ENCODE measurements around the gene TPSB2. TPM values are rescaled to one million over a fixed set of nuclear protein-coding genes. Genes with fewer than 3 reads are reported as not detected.
"Not testable (repeated sequence)": the region's sequence is repeated elsewhere in the genome, so short reads cannot be mapped to it uniquely, and the experiment has no call there.

The TPSB2 gene
- total RNA-seq, 1 donor from 2014 or later = 22.1 TPM

DNA sequence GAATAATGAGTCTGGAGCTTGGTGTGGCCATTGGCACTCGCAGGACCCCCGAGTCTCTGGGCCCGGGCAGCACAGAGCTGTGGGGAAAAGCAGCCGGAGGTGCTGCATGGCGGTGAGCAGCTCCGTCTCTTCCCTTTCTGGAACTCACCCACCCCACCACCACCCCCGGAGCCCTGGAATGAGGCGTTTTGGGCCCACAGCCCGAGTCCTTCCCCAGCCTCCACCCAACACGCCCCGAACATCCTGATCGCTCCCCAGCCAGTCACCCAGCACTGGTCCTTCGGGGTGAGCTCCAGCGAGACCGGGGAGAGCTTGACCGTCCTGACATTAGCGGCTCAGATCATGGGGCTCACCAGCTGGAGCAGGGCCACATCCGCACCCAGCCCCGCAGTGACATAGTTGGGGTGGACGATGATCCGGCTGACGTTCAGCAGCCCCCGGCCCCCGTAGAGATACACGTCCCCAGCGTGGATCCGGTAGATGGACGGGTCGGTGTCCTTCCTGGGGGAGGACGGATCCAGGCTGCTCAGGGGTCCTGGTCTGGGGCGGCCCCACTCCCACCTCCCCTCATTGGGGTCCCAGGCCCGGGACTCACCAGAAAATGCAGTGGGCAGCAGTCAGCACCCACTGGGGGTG, 32.3 kb upstream of the TPSB2 start:
- DNase-seq (ENCODE audit: low spot score) = no peak

GRCh38 chr16:1261131-1261892, 31.3 kb upstream of the TPSB2 start:
- no peak for DNase-seq (ENCODE audit: low spot score)

- no peak for DNase-seq (ENCODE audit: low spot score)
These were observed 30.2 kb upstream of the TPSB2 start for GRCh38 chr16:1260101-1260680.

DNA sequence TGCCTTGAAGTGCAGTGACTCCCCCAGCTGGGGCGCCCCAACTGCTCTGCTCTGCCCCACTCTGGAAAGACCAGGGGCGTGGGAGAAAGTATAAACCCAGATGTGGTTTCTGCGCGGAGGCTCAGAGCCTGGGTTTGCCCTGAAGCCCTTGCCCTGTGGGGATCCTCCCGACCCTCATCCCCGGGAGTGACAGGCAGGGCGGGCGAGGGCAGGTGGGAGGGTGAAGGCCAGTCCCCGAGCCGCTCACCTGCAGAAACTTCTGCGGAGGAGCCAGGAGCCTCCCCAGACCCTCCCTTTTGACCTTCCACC, 29.7 kb upstream of the TPSB2 start:
- no peak for DNase-seq (ENCODE audit: low spot score)

DNA sequence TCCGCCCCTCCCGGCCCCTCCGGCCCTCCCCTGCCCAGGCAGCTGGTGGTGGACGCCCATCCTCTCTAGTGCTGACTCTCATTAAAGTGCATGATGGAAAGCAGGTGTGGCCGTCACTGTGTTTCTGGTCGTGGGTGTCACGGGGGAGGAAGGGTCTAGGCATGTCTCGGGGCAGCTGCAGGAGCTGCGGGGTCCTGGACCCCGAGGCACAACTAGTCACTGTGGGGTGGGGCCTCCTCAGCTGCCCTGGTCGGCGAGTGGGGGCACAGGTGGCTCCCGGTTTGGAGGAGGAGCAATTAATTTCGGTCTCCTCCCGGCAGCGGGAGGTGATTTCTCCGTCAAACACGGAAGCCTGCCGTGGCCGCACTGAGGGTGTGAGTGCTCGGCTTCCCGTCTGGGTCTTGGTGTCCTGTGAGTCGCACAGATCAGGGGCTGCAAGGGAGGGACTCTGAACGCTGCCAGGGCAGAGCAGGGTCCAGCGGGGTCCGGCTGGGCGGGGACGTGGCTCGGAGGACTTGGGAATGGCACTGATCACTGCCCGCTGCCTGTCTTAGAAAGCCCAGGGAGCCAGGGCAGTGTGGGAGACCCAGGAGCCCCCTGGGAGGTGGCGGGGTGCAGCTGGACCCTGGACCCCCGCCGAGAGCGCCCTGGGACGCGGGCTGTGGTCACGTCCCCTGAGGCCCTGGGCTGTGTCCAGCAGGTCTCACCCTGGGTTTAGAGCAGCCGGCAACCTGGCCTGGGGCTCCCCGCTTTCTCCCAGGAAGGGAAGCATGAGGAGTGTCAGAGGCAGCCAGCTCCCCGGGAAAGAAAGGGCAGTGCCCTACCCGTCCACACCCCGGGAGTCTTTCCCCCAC, 29.1 kb upstream of the TPSB2 start:
- DNase-seq (ENCODE audit: low spot score) = no peak

GRCh38 chr16:1258225-1258600, 28.2 kb upstream of the TPSB2 start:
- no peak for DNase-seq (ENCODE audit: low spot score)

DNA sequence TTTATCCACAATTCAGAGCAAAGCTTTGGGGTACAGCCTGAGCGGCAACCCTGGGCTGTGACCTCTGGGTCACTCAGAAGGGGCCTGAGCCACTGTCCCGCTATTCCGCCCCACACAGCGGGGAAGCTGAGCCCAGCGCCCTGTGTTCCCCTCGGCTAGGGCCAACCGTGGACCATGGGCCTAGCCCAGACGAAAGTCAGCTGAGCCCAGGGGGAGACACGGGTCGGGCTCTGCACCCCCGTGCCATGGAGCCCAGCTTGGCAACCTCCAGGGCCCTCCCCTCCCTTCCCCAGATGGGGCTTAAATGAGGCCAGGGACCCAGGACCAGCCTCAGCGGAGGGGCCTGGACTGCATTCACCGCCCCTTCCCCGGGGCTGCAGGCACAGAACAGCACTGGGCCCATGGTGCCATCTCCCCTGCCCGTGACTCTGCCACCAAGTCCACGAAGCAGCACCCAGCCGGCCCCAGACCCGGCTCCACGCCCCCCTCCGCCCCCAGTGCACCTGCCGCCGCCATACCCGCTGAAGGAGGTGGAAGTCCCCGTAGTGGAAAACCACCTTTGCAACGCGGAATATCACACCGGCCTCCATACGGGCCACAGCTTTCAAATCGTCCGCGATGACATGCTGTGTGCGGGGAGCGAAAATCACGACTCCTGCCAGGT, 27.7 kb upstream of the TPSB2 start:
- DNase-seq (ENCODE audit: low spot score) = no peak

GRCh38 chr16:1256874-1257322, 26.9 kb upstream of the TPSB2 start:
- DNase-seq (ENCODE audit: low spot score) = no peak

- DNase-seq (ENCODE audit: low spot score) = not testable (repeated sequence)
These were observed 26.4 kb upstream of the TPSB2 start for GRCh38 chr16:1256296-1256873.

GRCh38 chr16:1255276-1256122, 25.5 kb upstream of the TPSB2 start, which contains the start of gene TPSD1:
Gene TPSD1 (plus strand): TSS chr16:1256069. CDS start chr16:1256281, 212 bp downstream.
- not testable (repeated sequence) for DNase-seq (ENCODE audit: low spot score)

- DNase-seq (ENCODE audit: low spot score) = not testable (repeated sequence)
These were observed 24.8 kb upstream of the TPSB2 start for GRCh38 chr16:1254821-1255220.

- not testable (repeated sequence) for DNase-seq (ENCODE audit: low spot score)
These were observed 23.8 kb upstream of the TPSB2 start for GRCh38 chr16:1253701-1254364.

DNA sequence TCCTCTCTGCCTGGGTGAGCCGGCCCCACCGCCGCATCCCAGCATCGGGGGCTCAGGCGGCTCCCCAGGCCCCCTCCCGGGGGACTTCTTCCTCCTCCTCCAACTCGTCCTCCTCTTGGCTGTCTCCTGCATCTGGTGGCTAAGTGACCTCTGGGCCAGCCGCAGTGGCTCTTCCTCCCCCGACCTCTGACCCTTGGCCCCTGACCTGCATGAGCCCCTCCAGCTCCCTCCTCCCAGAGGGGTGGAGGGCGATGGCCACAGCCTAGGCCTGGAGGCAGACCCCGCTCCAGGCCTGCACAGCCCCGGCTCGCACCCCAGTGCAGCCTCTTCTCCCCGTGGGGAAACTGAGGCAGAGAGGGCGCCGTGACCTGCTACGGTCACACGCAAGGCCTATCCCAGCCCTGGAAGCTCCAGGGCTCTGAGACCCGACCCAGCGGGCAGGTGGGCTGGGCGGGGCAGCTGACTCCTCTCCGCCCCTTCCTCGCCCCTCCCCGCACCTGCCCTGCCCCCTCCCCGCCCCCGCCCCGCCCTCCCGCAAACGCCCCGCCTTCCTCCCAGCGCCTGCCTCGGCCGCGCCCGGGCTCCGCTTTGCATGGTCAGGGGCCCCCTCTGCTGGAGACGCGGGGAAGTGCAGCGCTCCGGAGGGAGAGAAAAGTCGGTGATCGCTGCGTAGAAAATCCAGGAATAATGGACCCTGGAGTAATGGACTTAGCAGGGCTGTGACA, 19.2 kb upstream of the TPSB2 start:
- not testable (repeated sequence) for DNase-seq (ENCODE audit: low spot score)

DNA sequence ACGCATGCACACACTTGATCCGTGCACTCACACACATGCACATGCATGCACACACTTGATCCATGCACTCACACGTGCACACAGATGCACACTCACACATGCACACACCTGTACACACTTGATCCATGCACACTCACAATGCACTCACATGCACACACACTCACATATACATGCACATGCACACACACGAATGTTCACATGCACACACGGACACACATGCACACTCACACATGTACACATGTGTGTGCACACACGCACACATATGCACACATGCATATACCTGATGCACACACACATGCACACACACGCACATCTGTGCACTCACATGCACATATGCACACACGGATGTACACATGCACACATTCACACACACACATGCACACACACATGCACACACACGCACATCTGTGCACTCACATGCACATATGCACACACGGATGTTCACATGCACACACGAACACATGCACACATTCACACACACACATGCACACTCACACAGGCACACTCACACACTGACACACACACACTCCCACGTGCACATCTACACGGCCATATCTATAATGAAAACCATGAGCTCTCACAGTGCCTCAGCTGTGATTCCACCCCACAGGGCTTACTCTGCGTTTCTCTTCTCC, 18.0 kb upstream of the TPSB2 start:
- DNase-seq (ENCODE audit: low spot score) = not testable (repeated sequence)

DNA sequence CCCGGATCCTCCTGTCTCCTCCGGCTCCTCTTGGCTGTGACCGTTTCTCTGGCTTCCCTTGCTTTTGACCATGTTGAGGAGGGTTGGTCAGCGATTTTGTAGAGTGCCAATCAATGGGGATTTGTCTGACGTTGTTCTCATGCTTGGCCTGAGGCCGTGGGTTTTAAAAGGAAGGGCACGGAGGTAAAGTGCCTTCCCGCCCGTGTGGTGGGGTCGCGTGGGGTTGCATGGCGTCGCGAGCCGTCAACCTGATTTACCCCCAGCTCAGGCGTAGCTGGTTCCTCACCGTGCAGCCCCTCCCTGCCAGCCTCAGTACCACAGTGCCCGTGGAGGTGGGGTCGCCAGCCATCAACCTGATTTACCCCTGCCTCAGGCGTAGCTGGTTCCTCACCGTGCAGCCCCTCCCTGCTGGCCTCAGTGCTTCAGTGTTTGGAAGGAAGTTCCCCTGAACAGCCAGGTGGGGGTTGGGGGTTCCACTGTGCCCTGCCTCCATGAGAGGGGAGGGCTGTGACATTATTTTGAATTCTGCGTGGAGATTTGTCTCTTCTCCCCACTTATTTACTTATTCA, 15.6 kb upstream of the TPSB2 start:
- no peak for DNase-seq (ENCODE audit: low spot score)

GRCh38 chr16:1244881-1245280, 14.9 kb upstream of the TPSB2 start:
- no peak for DNase-seq (ENCODE audit: low spot score)
